NB4 (cell line): ENCODE data around the gene HRH1.
A peak's percentile ranks its signal among the peaks of the same experiment; 100 is the strongest.
"Not testable (repeated sequence)": the region's sequence is repeated elsewhere in the genome, so short reads cannot be mapped to it uniquely, and the experiment has no call there.

Experiments
- DNase-seq: peaks from one replicate; pipeline ENCODE4 v3.0.0; 2010; ENCODE audit warnings: low read depth
- H3K4me3 ChIP-seq: one replicate; pipeline ENCODE4 v1.5.1; 2011; ENCODE audit warnings: mild to moderate bottlenecking, low read depth, low read length, moderate library complexity
- CTCF ChIP-seq: IDR thresholded peaks from one replicate; pipeline ENCODE4 v1.5.1; 2012; ENCODE audit warnings: low read depth, low read length
- MAX ChIP-seq: IDR thresholded peaks from 2 replicates; pipeline ENCODE4 v1.6.1; 2011; ENCODE audit warnings: low read depth, low read length
- MYC ChIP-seq: IDR thresholded peaks from 2 replicates; pipeline ENCODE4 v1.6.1; 2011; ENCODE audit warnings: low read depth, low read length
- POLR2A ChIP-seq: IDR thresholded peaks from 2 replicates; pipeline ENCODE4 v1.6.1; 2011; ENCODE audit warnings: mild to moderate bottlenecking; ENCODE audit not compliant: insufficient read length; ENCODE audit errors: extremely low read depth

The HRH1 gene

DNA sequence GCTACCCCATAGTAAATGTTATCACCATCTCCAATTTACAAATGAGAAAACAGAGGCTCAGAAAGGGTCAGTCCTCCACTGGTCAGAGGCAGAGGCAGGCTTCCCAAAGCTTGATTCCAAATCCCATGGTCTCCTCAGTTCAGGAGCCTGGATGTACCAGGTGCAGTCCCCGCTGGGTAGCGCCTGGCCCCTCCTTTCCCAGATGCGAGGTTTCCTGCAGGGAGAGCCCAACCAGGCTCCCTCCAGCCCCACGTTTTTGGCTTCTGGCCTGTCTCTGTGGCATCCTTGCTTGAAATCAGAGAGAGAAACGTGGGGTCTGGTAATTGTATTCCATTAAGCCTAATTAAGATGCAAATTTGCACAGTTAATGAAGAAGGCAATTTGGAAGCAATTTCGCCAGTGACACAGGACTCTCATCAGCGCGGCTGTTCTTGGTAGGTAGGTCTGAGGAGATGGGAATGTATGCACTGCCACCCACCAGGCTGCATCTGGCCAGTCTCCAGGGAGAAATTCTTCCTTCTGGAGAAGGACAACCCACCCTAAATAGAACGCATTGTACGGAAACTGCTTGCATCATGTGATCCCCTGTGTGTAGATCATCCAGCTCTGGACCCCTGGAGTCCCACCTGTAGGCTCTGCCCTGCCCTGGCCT, 50.5 kb downstream of the HRH1 start:
- DNase-seq = no peak
- no peak for TF ChIP-seq MAX
- no peak for TF ChIP-seq CTCF
- no peak for TF ChIP-seq MYC
- TF ChIP-seq POLR2A = no peak
- no peak overlapping the region for H3K4me3 ChIP-seq

DNA sequence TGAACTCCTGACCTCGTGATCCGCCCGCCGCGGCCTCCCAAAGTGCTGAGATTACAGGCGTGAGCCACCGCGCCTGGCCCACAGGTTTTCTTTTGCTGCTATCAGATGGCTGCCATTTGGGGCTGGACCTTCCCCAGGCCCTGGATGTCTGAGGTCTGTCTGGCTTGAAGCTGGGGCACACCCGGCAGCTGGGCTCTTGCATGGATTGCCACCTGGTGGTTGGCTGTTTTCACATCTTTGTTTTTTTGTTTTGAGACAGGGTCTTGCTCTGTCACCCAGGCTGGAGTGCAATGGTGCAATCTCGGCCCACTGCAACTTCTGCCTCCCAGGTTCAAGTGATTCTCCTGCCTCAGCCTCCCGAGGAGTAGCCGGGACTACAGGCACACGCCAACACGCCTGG, 51.6 kb downstream of the HRH1 start:
- TF ChIP-seq CTCF = peak; percentile 20
- not testable (repeated sequence) for H3K4me3 ChIP-seq

GRCh38 chr3:11206316-11206715, 52.0 kb downstream of the HRH1 start:
- TF ChIP-seq CTCF (no peak), POLR2A (no peak), MAX (no peak), MYC (no peak)
- no peak overlapping the region for H3K4me3 ChIP-seq
- no peak for DNase-seq

More for the DNA sequence above, 51.6 kb downstream of the HRH1 start:
- peak; percentile 65 for DNase-seq

GRCh38 chr3:11206953-11207352, 52.7 kb downstream of the HRH1 start:
- TF ChIP-seq CTCF (no peak), POLR2A (no peak), MAX (no peak), MYC (no peak)
- H3K4me3 ChIP-seq = no peak overlapping the region
- no peak for DNase-seq

- TF ChIP-seq MYC = no peak
- TF ChIP-seq CTCF = no peak
- no peak for TF ChIP-seq POLR2A
- no peak for TF ChIP-seq MAX
- H3K4me3 ChIP-seq = no peak overlapping the region
- DNase-seq = no peak
These were observed 57.4 kb downstream of the HRH1 start for GRCh38 chr3:11211531-11212298.

DNA sequence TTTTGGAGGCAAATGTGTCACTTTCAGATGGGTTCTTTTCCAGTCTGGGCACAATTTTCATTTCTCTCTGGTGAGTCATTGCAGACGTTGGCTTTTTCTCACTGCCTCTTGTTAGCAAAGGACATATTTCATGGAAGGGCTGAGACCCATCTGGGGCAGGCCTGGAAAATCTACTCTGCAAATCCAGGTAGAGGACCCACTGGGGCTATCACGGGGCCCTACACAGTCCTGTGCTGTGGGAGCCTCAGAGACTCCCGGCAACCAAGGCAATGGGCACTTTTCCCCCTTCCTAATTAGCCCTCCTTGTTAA, 58.0 kb downstream of the HRH1 start:
- no peak for DNase-seq
- TF ChIP-seq POLR2A = no peak
- no peak for TF ChIP-seq MYC
- no peak for TF ChIP-seq CTCF
- TF ChIP-seq MAX = no peak
- H3K4me3 ChIP-seq = no peak overlapping the region
